NCI-H226 (cell line): ENCODE measurements around the gene FBRSL1.
"Not testable (repeated sequence)": the region's sequence is repeated elsewhere in the genome, so short reads cannot be mapped to it uniquely, and the experiment has no call there.

ENCODE experiments used
- DNase-seq: peaks from one replicate; pipeline ENCODE4 v3.0.0-alpha.2; 2015

The FBRSL1 gene

GRCh38 chr12:132472386-132472785 is 17.6 kb upstream of the FBRSL1 start:
- no peak for DNase-seq

- no peak for DNase-seq
Observed at GRCh38 chr12:132474237-132474741, 15.7 kb upstream of the FBRSL1 start.

GRCh38 chr12:132474799-132475303 is 15.1 kb upstream of the FBRSL1 start:
- not testable (repeated sequence) for DNase-seq

GRCh38 chr12:132475304-132476037 is 14.5 kb upstream of the FBRSL1 start:
- no peak for DNase-seq

DNA sequence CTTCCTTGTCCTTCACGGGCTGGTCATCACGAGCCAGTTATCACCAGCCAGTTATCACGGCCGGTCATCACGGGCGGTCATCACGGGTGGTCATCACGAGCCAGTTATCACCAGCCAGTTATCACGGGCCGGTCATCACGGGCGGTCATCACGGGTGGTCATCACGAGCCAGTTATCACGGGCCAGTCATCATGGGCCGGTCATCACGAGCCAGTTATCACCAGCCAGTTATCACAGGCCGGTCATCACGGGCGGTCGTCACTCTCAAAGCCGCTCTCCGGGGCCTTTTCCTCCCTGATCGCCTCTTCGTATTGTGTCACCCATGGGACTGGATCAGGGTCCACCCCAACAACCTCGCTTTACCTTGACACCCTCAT is 13.9 kb upstream of the FBRSL1 start:
- DNase-seq, result no peak

DNA sequence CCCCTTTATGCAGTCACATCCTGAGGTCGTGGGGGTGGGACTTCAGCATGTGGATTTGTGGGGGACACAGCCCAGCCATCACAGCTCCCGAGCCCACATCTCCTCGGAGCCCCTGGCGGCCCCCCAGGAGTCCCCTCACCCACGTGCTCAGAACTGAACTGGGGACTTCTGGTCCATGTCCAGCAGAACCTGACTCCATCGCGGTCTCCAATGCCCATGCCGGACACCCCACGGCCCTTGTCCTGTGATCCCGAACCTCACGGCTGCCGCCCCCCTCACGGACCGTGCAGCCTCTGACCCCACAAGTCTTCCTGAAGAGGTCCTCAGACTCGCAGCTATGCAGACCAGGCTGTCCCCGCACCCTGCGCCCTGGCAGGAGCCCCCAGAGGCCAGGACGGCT is 13.5 kb upstream of the FBRSL1 start:
- DNase-seq, result no peak

DNA sequence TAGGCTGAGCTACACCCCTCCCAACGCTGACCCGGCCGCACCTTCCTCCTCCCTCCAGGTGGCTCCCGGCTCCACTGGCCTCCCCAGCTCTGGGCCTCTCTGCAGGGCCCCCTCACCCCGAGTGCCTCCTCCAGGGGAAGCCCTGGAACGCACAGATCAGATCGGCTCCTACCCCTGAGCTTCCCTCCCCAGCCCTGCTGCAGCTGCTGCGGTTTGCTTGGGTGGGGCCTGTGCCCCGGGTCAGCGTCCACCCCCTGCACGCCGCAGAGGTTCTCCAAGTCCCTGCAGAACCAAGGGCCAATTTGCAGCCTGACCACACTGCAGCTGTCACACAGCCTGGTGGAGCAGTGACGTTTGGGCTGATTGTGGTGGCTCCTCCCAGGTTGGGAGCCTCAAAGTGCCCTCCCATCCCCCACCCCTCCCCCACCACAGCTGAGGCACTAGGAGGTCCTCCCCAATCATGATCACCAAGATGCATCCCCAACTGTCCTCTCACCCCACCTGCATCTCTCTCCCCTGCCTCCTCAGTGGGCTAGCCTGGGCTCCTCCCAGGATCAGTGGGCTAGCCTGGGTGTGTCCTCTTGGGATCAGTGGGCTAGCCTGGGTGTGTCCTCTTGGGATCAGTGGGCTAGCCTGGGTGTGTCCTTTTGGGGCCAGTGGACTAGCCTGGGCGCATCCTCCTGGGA is 12.8 kb upstream of the FBRSL1 start:
- DNase-seq, result no peak

DNA sequence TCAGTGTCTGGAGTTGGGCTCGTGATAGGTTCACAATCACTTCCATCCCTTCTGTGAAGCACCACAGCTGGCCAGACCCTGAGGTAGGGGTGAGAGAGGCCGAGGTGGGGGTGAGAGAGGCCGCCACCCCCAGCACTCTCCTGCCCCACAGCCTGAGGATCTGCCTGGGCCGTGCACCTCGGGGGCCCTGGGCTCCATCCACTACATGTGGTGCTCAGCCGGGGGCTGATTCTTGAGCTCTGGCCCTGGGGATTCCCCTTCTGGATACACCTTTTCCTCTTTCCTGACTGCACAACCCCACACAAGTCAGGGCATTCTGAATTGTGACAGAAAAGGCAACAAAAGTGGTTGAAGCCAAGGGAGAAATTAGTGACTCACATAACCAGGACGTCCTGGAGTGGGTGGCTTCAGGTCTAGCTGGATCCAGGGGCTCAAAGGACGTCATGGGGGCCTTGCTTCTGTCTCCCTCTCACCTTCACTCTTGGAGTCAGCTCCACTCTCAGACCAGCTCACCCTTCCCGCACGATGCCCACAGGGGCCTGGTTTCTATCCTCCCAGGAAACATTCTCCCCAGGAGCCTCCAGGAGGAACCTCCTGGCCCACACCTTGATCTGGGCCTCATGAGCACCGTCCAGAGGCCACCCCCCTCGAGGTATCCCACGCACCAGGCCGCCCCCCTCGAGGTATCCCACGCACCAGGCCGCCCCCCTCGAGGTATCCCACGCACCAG is 12.1 kb upstream of the FBRSL1 start:
- no peak for DNase-seq

GRCh38 chr12:132478433-132478803 is 11.5 kb upstream of the FBRSL1 start:
- no peak for DNase-seq

DNA sequence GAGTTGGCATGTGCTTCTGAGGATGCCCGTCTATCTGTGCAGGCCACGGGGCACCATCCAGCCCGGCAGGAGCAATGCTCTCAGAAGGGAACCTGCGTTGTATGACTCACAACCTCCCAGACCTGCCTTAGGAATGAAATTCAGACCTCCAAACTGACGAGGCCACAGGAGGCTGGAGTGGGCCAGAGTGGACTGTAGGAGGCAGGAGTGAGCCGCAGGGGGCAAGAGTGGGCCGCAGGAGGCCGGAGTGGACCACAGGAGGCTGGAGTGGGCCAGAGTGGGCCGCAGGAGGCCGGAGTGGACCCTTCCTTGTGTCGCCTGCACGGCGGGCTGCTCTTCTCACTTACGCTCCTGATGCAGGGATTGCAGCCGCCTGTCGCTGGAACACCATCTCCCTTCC is 11.1 kb upstream of the FBRSL1 start:
- peak; percentile 27 for DNase-seq

DNA sequence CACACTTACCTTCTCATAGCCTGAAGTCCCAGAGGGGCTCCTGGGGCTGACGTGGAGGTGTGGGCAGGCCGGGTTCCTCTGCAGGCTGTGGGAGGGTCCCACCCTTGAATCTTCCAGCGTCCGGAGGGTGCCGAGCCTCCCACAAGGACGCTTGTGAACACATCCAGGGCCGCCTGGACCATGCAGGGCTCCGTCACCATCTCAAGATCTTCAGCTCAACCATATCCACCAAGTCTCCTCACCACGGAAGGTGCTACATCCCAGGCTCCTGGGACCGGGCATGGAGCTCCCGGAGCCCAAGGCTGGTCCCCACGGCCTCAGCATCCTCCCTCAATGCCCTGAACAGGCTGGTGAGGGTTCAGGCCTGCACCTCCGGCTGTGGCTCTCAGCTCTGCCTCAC is 10.7 kb upstream of the FBRSL1 start:
- DNase-seq, result no peak

- DNase-seq, result no peak
Observed at GRCh38 chr12:132479938-132480622, 9.9 kb upstream of the FBRSL1 start.

DNA sequence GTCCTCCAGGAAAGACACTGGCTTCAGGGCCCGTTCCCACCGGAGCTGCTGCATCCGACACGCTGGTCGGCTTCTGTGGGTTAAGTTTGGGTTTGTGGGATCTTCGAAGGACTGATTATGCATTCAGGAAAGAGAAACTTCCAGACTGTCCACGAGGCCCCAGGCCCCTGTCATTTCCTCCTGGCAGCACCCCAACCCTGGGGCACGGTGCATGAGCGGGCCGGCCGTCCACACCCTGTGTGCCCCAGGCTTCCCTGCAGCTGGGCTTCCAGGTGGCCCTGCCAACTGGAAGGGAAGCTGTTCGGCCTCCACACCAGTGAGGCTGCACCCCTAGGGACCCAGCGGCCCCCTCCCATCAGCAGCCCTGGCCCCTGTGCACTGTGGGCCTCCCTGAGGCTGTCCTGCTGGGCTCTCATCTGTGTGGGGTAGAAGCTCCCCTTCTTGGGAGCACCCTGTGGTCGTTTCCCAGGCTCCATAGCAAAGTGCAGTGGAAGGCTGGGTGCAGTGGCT is 9.3 kb upstream of the FBRSL1 start:
- DNase-seq, result no peak

- no peak for DNase-seq
Observed at GRCh38 chr12:132481345-132481744, 8.6 kb upstream of the FBRSL1 start.

GRCh38 chr12:132481771-132482745 is 7.9 kb upstream of the FBRSL1 start:
- DNase-seq, result no peak

DNA sequence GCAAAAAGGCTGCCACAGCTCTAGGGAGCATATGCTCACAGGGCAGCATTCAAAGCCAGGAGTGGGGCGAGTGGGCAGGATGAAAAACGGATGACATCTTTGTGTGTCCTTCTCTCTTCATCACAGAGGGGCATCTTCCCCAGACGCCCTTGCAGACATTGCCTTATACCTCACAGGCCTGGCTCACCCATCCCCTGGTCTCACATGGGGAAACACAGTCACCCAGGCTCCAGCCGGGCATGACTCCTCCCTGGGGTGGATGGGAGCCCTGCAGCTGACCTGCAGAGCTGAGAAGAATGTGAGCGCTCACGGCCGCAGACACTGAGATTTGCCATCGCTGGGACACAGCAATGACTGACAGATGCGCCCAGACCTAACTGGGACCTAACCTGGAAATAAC is 7.2 kb upstream of the FBRSL1 start:
- no peak for DNase-seq

GRCh38 chr12:132483208-132483607 is 6.7 kb upstream of the FBRSL1 start:
- no peak for DNase-seq

DNA sequence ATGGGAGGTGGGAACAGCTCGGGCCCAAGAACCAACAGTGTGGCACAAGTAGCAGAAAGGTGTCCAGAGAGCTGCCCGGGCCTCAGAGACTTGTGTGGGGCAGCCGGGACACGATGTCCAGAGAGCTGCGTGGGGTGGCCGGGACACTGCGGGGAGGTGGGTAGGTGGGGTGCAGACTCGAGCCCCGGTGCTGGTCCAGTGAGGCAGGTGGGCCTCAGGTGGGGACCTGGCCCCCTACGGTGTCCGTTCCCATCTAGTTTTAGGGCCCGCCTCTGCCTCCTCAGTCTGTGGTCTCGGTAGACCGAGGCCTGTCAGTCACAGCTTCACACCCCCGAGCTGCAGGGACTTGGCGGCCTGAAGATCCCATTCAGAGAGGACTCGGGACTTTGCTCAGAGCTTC is 6.3 kb upstream of the FBRSL1 start:
- no peak for DNase-seq

DNA sequence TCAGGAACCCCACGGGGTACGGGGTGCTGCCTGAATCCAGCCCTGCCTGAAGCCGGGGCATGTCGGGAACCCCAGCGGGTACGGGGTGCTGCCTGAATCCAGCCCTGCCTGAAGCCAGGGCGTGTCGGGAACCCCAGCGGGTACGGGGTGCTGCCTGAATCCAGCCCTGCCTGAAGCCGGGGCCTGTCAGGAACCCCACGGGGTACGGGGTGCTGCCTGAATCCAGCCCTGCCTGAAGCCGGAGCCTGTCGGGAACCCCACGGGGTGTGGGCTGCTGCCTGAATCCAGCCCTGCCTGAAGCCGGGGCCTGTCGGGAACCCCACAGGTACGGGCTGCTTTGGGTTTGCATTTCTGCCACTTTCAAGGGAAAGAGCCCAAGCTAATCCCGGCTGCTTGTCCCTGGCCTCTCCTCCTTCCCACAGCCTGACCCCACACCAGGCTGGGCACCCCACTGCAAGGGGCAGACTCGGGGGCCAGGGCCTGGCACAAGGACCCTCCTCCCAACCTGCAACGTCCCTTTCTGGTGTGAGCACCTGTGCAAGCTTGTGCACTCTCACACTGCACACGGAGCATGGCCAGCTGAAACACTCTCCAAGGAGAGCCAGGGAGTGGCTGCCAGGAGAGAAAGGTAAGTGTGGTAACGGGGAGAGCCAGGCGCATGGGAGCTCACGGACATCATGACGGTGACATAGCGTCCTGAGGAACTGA is 5.6 kb upstream of the FBRSL1 start:
- no peak for DNase-seq

- DNase-seq, result no peak
Observed at GRCh38 chr12:132484891-132485441, 5.0 kb upstream of the FBRSL1 start.

DNA sequence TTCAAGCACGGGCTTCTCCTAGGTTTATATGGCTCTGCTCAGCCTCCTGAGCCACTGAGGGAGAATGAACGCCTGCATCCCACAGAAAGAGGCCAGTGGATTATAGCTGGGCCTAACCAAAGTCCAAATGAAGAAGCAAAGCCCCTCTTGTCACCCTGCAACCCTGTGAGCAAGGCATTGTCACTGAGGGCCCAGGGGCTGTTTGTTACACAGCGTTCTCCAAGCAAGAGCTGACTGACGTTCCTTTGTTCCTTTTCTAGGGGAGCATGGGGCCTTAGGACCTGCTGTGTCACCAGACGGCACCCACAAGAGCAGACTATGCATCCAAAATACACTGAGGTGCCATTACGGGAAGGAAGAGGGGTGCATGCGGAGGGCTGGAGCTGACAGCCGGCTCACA is 4.3 kb upstream of the FBRSL1 start:
- no peak for DNase-seq
